ENCODE results near the gene NOL4L. TPM values are rescaled to one million over a fixed set of nuclear protein-coding genes. Genes with fewer than 3 reads are reported as not detected.
"Not testable (repeated sequence)": the region's sequence is repeated elsewhere in the genome, so short reads cannot be mapped to it uniquely, and the experiment has no call there.

Gene NOL4L
- polyA plus RNA-seq, 3 donors = 1.1 to 30.9 (median 2.8) TPM

- H3K27ac Mint-ChIP-seq = peak overlapping the region in 1 of 7 donors; percentile 26
- peaks cover 21 to 23% of the 10 kb centered on the region in 2 donors for H3K4me1 ChIP-seq (ENCODE audit: control insufficient read depth in 1 of 2, insufficient read depth in 2 of 2, low read length in 2 of 2)
Observed at GRCh38 chr20:32466739-32467505, 118.2 kb downstream of the NOL4L start.

GRCh38 chr20:32465901-32466675, 119.0 kb downstream of the NOL4L start:
- 96% methylated on average over 8 of the region's 15 CpGs for WGBS (ENCODE audit: insufficient coverage)
- H3K27ac ChIP-seq (ENCODE audit: low read depth in 1 of 2, low read length in 2 of 2) = not testable (repeated sequence)
- H3K36me3 ChIP-seq (replicated peaks in 1 of 2; ENCODE audit: control insufficient read depth in 1 of 2, insufficient read depth in 2 of 2, low read length in 2 of 2) = peaks cover 8 to 14% of the 10 kb centered on the region in 2 donors

More at GRCh38 chr20:32466739-32467505, 118.2 kb downstream of the NOL4L start:
- no peaks in the 10 kb centered on the region for H3K9me3 ChIP-seq (replicated peaks in 1 of 2; ENCODE audit: control insufficient read depth in 1 of 2, insufficient read depth in 1 of 2, low read length in 2 of 2)
- H3K4me2 ChIP-seq (replicated peaks; ENCODE audit: extremely low read depth, low read length, poor library complexity, severe bottlenecking) = no peak overlapping the region
- Mint-ChIP-seq H3K27me3 (ENCODE audit: low read depth in 3 of 3) (peaks cover 1 to 5% (median 2%) of the 10 kb centered on the region in 3 donors), H3K9me3 (peaks cover 0 to under 1% (median 0%) of the 10 kb centered on the region in 7 donors), H3K4me1 (peaks cover 32% of the 10 kb centered on the region), H3K4me3 (no peak overlapping the region), H3K36me3 (peaks cover 12 to 15% of the 10 kb centered on the region in 2 donors)
- no peak for DNase-seq
- peaks cover 14 to 16% of the 10 kb centered on the region in 2 donors for H3K36me3 ChIP-seq (replicated peaks in 1 of 2; ENCODE audit: control insufficient read depth in 1 of 2, insufficient read depth in 2 of 2, low read length in 2 of 2)
- 90% methylated on average over 12 of the region's 16 CpGs for WGBS (ENCODE audit: insufficient coverage)
- no peak for TF ChIP-seq CTCF (IDR thresholded peaks at IDR 0.05)
- H4K20me1 ChIP-seq (ENCODE audit: insufficient read depth, low read length) = peaks cover 75% of the 10 kb centered on the region
- H3K4me3 ChIP-seq (replicated peaks in 1 of 3; ENCODE audit: low read depth in 2 of 3, low read length in 3 of 3) = no peak overlapping the region
- no peak overlapping the region for H3K27ac ChIP-seq (ENCODE audit: low read depth in 1 of 2, low read length in 2 of 2)
- no peak overlapping the region for H2AFZ ChIP-seq (ENCODE audit: insufficient read depth, low read depth, low read length, poor library complexity, severe bottlenecking)
- no peak overlapping the region for H3K9ac ChIP-seq (ENCODE audit: insufficient read depth, low read length, poor library complexity, severe bottlenecking)
- H3K79me2 ChIP-seq (ENCODE audit: insufficient read depth, low read length) = peaks cover 25% of the 10 kb centered on the region
- intact Hi-C loops (cut with micrococcal nuclease) = no loop called here
- H3K27me3 ChIP-seq (ENCODE audit: control insufficient read depth in 2 of 2, insufficient read depth in 2 of 2, low read length in 2 of 2) = no peaks in the 10 kb centered on the region

More at GRCh38 chr20:32465901-32466675, 119.0 kb downstream of the NOL4L start:
- H3K9me3 ChIP-seq (replicated peaks in 1 of 2; ENCODE audit: control insufficient read depth in 1 of 2, insufficient read depth in 1 of 2, low read length in 2 of 2); H3K4me2 ChIP-seq (replicated peaks; ENCODE audit: extremely low read depth, low read length, poor library complexity, severe bottlenecking); H3K4me3 ChIP-seq (replicated peaks in 1 of 3; ENCODE audit: low read depth in 2 of 3, low read length in 3 of 3); H3K27me3 Mint-ChIP-seq (ENCODE audit: low read depth in 3 of 3); DNase-seq; H2AFZ ChIP-seq (ENCODE audit: insufficient read depth, low read depth, low read length, poor library complexity, severe bottlenecking); H3K27me3 ChIP-seq (ENCODE audit: control insufficient read depth in 2 of 2, insufficient read depth in 2 of 2, low read length in 2 of 2); H3K9me3 Mint-ChIP-seq; H3K9ac ChIP-seq (ENCODE audit: insufficient read depth, low read length, poor library complexity, severe bottlenecking); intact Hi-C loops (cut with micrococcal nuclease); H3K4me3 Mint-ChIP-seq: not testable (repeated sequence)
- peaks cover 21 to 23% of the 10 kb centered on the region in 2 donors for H3K4me1 ChIP-seq (ENCODE audit: control insufficient read depth in 1 of 2, insufficient read depth in 2 of 2, low read length in 2 of 2)
- peaks cover 67% of the 10 kb centered on the region for H4K20me1 ChIP-seq (ENCODE audit: insufficient read depth, low read length)
- peaks cover 28% of the 10 kb centered on the region for H3K4me1 Mint-ChIP-seq
- H3K27ac Mint-ChIP-seq = peak overlapping the region in 3 of 7 donors; percentile 37 to 59 (median 52)
- peaks cover 25% of the 10 kb centered on the region for H3K79me2 ChIP-seq (ENCODE audit: insufficient read depth, low read length)
- H3K36me3 Mint-ChIP-seq = peaks cover 5 to 16% of the 10 kb centered on the region in 2 donors

All from CD14-positive monocyte (primary cell).